Ramos (cell line): Measurements from ENCODE around the gene RARRES2.
"Not testable (repeated sequence)": the region's sequence is repeated elsewhere in the genome, so short reads cannot be mapped to it uniquely, and the experiment has no call there.

Experiments
- in situ Hi-C: fragments of 300-500 bp; cut with MboI; formaldehyde crosslinking; loops from one replicate; pipeline ENCODE4 v1.14.3; 2022; ENCODE audit warnings: low sequenced_read_pairs; ENCODE audit not compliant: unreplicated experiment

RARRES2 gene

GRCh38 chr7:150323682-150324372, 17.6 kb downstream of the RARRES2 start:
- in situ Hi-C loops, result no loop called here

- in situ Hi-C loops, result no loop called here
Observed at GRCh38 chr7:150322833-150323681, 18.4 kb downstream of the RARRES2 start, which contains the start of the genes ACTR3C and LRRC61. Gene ACTR3C, minus strand, starts transcription at chr7:150323545. Its CDS starts 28,249 bp downstream, at chr7:150295296. Gene LRRC61, plus strand, starts transcription at chr7:150323355. Its CDS starts 13,507 bp downstream, at chr7:150336862.

GRCh38 chr7:150322114-150322832, 19.2 kb downstream of the RARRES2 start:
- in situ Hi-C loops, result no loop called here

- in situ Hi-C loops, result no loop called here
Observed at GRCh38 chr7:150321788-150322113, 19.7 kb downstream of the RARRES2 start.

GRCh38 chr7:150317748-150318444, 23.5 kb downstream of the RARRES2 start:
- in situ Hi-C loops, result no loop called here

DNA sequence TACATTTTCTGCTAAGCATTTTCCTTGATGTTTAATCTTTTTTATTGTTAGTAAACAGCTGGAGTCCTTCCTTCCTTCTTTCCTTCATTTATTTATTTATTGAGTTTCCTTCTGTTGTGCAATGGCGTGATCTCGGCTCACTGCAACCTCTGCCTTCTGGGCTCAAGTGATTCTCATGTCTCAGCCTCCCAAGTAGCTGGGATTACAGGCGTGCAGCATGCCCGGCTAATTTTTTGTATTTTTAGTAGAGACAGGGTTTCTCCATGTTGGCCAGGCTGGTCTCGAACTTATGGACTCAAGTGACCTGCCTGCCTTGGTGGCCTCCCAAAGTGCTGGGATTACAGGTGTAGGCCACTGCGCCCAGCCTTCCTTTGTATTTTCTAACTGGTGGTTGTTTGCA, 24.4 kb downstream of the RARRES2 start:
- in situ Hi-C loops, result not testable (repeated sequence)

- in situ Hi-C loops, result no loop called here
Observed at GRCh38 chr7:150314639-150315239, 26.7 kb downstream of the RARRES2 start.

DNA sequence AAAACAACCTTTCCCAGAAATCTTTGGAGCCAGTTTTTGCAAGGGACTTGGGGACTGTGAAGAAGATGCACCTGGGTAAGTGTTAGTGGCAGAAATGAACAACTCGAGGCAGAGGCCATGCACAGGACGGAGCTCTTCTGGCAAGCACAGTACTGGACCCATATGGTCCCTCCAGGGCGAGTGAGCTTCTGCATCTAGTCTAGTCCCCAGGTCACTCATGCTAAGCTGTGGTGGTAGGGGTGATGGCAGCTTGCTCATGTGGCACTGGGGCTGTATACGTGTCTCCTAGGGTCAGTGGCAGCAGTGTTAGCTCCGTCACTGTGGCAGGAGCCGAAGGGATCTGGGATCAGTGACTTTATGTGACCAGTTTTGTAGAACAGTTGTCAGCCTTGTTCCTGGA, 27.6 kb downstream of the RARRES2 start:
- in situ Hi-C loops, result no loop called here

- in situ Hi-C loops, result no loop called here
Observed at GRCh38 chr7:150313367-150313809, 28.0 kb downstream of the RARRES2 start.

DNA sequence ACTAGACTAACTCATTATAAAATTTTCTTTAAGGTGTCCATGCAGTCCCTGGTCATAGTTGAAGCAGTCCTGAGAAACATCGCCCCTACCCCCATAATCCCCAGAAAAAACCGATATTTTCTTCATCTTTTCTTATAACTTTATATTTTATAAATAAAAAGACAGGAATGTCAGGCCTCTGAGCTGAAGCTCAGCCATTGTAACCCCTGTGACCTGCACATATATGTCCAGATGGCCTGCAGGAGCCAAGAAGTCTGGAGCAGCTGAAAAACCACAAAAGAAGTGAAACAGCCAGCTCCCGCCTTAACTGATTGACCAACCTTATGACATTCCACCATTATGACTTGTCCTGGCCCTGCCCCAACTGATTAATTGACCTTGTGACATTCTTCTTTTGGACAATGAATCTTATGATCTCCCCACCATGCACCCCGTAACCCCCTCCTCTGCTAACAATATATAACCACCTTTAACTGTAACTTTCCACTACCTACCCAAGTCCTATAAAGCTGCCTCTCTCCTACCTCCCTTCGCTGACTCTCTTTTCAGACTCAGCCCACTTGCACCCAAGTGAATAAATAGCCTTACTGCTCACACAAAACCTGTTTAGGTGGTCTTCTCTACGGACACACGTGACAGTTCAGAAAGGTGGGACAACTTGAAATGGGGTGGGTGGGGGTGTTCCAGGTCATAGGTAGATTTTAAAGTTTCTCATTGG, 28.6 kb downstream of the RARRES2 start:
- in situ Hi-C loops, result not testable (repeated sequence)

DNA sequence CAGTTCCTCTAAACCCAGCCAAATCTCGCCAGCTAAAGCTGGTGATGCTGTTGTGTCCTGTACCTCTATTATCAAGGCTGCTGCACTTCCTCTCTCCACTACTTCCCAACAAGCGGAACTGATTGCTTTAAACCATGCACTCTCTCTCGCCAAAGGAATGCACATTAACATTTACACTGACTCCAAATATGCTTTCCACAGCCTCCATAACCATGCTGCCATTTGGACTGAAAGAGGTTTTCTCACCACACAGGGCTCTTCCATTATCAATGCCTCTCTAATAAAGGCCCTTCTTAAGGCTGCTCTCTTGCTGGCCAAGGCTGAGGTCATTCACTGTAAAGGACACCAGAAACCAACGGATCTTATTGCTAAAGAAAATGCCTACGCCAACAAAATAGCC, 29.7 kb downstream of the RARRES2 start:
- in situ Hi-C loops, result no loop called here

DNA sequence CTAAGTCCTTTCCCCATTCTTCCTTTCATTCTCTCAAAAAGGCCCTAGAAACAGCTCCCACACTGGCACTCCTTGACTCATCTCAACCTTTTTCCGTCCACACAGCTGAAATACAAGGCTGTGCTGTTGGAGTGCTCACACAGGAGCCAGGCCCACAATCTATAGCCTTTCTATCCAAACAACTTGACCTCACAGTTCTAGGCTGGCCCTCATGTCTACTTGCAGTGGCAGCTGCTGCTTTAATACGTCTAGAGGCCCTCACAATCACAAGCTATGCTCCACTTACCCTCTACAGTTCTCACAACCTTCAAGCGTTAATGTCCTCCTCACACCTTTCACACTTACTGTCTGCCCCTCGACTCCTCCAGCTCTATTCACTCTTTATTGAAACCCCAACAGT, 30.3 kb downstream of the RARRES2 start:
- in situ Hi-C loops, result no loop called here

GRCh38 chr7:150308575-150308974, 32.9 kb downstream of the RARRES2 start:
- in situ Hi-C loops, result no loop called here

- in situ Hi-C loops, result no loop called here
Observed at GRCh38 chr7:150307904-150308303, 33.5 kb downstream of the RARRES2 start.

DNA sequence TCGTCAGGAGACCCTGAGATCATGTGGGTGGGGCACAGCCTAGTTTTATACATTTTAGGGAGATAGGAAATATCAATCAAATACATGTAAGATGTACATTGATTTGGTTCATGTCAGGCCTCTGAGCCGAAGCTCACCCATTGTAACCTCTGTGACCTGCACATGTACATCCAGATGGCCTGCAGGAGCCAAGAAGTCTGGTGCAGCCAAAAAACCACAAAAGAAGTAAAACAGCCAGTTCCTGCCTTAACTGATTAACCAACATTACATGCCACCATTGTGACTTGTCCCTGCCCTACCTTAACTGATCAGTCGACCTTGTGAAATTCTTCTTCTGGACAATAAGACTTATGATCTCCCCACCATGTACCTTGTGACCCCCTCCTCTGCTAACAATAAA, 34.3 kb downstream of the RARRES2 start:
- in situ Hi-C loops, result no loop called here

DNA sequence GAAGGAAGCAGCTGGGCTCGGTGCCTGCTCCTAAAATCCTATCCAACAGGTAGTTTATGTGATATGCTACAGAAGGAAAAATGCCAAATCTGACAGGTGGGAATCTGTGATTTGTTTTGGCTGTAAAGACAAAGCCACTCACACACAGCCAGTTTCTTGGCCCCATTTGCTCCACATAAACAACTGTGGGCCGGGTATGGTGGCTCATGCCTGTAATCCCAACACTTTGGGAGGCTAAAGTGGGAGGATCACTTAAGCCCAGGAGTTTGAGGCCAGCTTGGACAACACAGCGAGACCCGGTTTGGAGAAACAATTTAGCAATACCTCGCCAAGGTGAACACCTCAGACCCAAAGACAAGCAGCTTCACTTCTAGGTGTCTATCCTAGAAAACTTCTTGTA, 35.1 kb downstream of the RARRES2 start:
- in situ Hi-C loops, result not testable (repeated sequence)

DNA sequence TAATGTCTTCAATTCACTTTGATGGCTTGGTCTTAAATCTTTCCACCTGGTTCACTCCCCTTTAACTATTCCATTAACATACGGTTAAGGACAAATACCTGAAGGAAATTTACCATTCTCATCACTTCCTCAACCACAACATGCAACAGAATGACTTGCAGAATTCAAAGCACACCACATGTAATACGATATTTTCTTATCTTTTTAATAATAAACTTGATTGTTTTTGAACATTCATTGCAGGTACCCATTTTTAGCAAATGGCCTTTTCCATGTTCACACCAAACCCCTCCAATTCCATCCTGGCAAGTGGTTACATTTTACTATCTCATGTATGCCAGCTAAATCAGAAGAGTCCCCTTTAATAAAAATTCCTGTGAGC, 35.5 kb downstream of the RARRES2 start:
- in situ Hi-C loops, result not testable (repeated sequence)

- in situ Hi-C loops, result not testable (repeated sequence)
Observed at GRCh38 chr7:150305259-150305902, 36.0 kb downstream of the RARRES2 start.
